SU-DHL-6 (cell line): ENCODE measurements around the gene PSKH1.

ENCODE experiments used
- H2AFZ ChIP-seq: fragments of 200-600 bp; sonication (generic); 2 replicates; pipeline ENCODE4 v1.6.1; 2014; ENCODE audit warnings: low read depth, mild to moderate bottlenecking, moderate library complexity, mixed read lengths, antibody characterized with exemption, low read length; ENCODE audit not compliant: severe bottlenecking
- H3F3A ChIP-seq: fragments of 200-600 bp; shearing (Covaris generic); 2 replicates; pipeline ENCODE4 v1.6.0; 2016; ENCODE audit warnings: antibody characterized with exemption, mild to moderate bottlenecking; ENCODE audit not compliant: insufficient read depth
- H3K27ac ChIP-seq: fragments of 200-600 bp; sonication (generic); 2 replicates; pipeline ENCODE4 v1.5.1; 2016; ENCODE audit warnings: low read depth, mild to moderate bottlenecking, low read length, moderate library complexity, mixed read lengths
- H3K27me3 ChIP-seq: fragments of 200-600 bp; sonication (generic), shearing (Covaris generic); 2 replicates; pipeline ENCODE4 v1.6.0; 2014; ENCODE audit warnings: mild to moderate bottlenecking, low read length
- H3K36me3 ChIP-seq: fragments of 200-600 bp; sonication (generic); 2 replicates; pipeline ENCODE4 v1.6.1; 2014; ENCODE audit warnings: mild to moderate bottlenecking, low read length, mixed read lengths
- H3K4me2 ChIP-seq: fragments of 300-600, 200-600 bp; shearing (Covaris generic), sonication (generic); 2 replicates; pipeline ENCODE4 v1.6.0; 2014; ENCODE audit warnings: low read length, low read depth, mild to moderate bottlenecking; ENCODE audit not compliant: poor library complexity, severe bottlenecking
- H3K4me3 ChIP-seq: fragments of 200-600 bp; sonication (generic); 2 replicates; pipeline ENCODE4 v1.5.1; 2014; ENCODE audit warnings: antibody characterized with exemption, low read length, mild to moderate bottlenecking, mixed read lengths; ENCODE audit not compliant: insufficient read depth, poor library complexity, severe bottlenecking
- H3K79me2 ChIP-seq: fragments of 200-600 bp; sonication (generic); 2 replicates; pipeline ENCODE4 v1.6.1; 2014; ENCODE audit warnings: mild to moderate bottlenecking, low read length, moderate library complexity; ENCODE audit not compliant: insufficient read depth
- H3K9ac ChIP-seq: fragments of 200-600 bp; sonication (generic); 2 replicates; pipeline ENCODE4 v1.7.0; 2014; ENCODE audit warnings: mild to moderate bottlenecking, low read length
- H3K9me2 ChIP-seq: fragments of 200-600 bp; sonication (generic); replicated peaks from 2 replicates; pipeline ENCODE4 v1.6.1; 2014; ENCODE audit warnings: low read length; ENCODE audit not compliant: insufficient read depth
- H3K9me3 ChIP-seq: fragments of 200-600 bp; sonication (generic); 2 replicates; pipeline ENCODE4 v1.6.1; 2014; ENCODE audit warnings: low read length, mixed read lengths; ENCODE audit not compliant: insufficient read depth
- H4K20me1 ChIP-seq: fragments of 200-600 bp; sonication (generic); 2 replicates; pipeline ENCODE4 v1.6.1; 2014; ENCODE audit warnings: low read depth, mild to moderate bottlenecking, antibody characterized with exemption, low read length, moderate library complexity, mixed read lengths
- EZH2phosphoT487 ChIP-seq: fragments of 200-600 bp; sonication (generic), shearing (Covaris generic); conservative IDR thresholded peaks from 2 replicates; pipeline ENCODE4 v1.6.1; 2018; ENCODE audit warnings: mild to moderate bottlenecking, antibody characterized with exemption, low read length, moderate library complexity, mixed read lengths
- TF ChIP-seq, protein P1 (sequence below): fragments of 200-600 bp; sonication (generic); IDR thresholded peaks from one replicate; pipeline ENCODE4 v1.5.1; 2017; ENCODE audit warnings: antibody characterized with exemption, mild to moderate bottlenecking, low read length, moderate library complexity; ENCODE audit not compliant: insufficient read depth, poor library complexity, severe bottlenecking

Gene PSKH1

DNA sequence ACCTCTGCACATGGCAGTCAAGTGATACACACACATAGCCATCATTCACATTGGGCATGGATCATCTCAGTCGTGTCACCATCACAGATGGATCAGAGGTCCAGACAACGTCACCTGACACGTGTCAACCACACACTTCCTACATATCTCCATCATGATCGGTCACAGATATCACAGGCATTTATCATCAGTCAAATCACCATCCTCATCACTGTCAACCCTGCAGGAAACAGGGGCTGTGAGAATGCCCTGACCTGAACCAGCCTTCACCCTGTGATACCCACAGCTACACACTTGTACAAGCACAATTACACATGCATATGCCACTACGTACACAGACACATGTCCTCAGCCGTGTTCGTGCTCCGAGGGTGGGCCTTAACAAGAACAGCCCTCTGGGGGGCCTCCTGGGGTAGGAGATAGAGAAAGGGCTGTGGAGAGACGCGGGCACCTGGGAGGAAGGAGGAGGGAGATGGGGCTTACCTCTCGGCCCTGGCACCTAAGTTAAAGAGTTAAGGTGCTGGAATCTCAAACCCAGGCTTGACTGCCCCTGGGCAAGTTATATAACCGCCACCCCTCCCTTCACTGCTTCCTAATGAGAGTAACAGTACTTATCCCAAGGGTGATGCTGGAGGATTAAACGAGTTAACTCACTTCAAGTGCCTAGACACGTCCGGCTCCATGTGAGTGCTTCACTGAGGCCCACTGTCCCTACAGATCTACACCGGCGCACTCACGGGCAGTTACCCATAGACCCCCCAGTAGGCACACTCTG, 74.3 kb downstream of the PSKH1 start:
- no peaks in the 10 kb centered on the region for H3K79me2 ChIP-seq
- peak overlapping the region; percentile 76 for H3K4me2 ChIP-seq
- no peaks in the 10 kb centered on the region for H3K27me3 ChIP-seq
- H2AFZ ChIP-seq = peak overlapping the region; percentile 70
- peak overlapping the region; percentile 61 for H3K4me3 ChIP-seq
- no peaks in the 10 kb centered on the region for H3F3A ChIP-seq
- H4K20me1 ChIP-seq = no peaks in the 10 kb centered on the region
- no peaks in the 10 kb centered on the region for H3K36me3 ChIP-seq
- peak overlapping the region; percentile 29 for H3K27ac ChIP-seq
- H3K9me2 ChIP-seq = no peaks in the 10 kb centered on the region
- TF ChIP-seq EZH2phosphoT487 = no peak
- TF ChIP-seq, protein P1, sequence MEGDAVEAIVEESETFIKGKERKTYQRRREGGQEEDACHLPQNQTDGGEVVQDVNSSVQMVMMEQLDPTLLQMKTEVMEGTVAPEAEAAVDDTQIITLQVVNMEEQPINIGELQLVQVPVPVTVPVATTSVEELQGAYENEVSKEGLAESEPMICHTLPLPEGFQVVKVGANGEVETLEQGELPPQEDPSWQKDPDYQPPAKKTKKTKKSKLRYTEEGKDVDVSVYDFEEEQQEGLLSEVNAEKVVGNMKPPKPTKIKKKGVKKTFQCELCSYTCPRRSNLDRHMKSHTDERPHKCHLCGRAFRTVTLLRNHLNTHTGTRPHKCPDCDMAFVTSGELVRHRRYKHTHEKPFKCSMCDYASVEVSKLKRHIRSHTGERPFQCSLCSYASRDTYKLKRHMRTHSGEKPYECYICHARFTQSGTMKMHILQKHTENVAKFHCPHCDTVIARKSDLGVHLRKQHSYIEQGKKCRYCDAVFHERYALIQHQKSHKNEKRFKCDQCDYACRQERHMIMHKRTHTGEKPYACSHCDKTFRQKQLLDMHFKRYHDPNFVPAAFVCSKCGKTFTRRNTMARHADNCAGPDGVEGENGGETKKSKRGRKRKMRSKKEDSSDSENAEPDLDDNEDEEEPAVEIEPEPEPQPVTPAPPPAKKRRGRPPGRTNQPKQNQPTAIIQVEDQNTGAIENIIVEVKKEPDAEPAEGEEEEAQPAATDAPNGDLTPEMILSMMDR = no peak
- H3K9ac ChIP-seq = peak overlapping the region; percentile 69
- no peaks in the 10 kb centered on the region for H3K9me3 ChIP-seq

DNA sequence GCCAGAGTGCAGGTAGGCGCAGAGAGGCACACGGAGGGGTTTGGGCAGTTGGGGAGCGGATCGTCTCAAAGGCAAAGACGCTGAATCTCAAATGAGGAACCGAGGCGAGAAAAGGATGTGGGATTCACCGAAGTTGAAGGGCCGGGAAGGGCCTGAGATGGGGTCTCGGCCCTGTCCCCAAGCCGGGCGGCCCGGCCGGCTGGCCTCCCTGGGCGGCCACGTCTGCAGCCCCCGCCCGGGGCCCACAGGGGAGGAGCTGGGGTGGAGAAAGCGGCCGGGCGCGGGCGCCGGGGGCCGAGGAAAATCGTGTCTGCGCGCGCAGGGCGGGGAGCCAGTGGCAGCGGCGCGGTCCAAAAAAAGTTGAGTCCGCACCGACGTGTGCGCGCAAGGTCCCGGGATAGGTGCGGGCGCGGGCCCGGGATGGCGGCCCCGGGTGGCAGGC, 74.9 kb downstream of the PSKH1 start:
- no peaks in the 10 kb centered on the region for H3K9me3 ChIP-seq
- no peaks in the 10 kb centered on the region for H3K27me3 ChIP-seq
- no peaks in the 10 kb centered on the region for H3K9me2 ChIP-seq
- peak overlapping the region; percentile 29 for H3K27ac ChIP-seq
- H3F3A ChIP-seq = no peaks in the 10 kb centered on the region
- H3K4me2 ChIP-seq = peak overlapping the region; percentile 76
- peak overlapping the region; percentile 70 for H2AFZ ChIP-seq
- H3K36me3 ChIP-seq = no peaks in the 10 kb centered on the region
- no peak for TF ChIP-seq EZH2phosphoT487
- TF ChIP-seq, protein P1 = no peak
- H3K79me2 ChIP-seq = no peaks in the 10 kb centered on the region
- peak overlapping the region; percentile 69 for H3K9ac ChIP-seq
- peak overlapping the region; percentile 61 for H3K4me3 ChIP-seq
- H4K20me1 ChIP-seq = no peaks in the 10 kb centered on the region

DNA sequence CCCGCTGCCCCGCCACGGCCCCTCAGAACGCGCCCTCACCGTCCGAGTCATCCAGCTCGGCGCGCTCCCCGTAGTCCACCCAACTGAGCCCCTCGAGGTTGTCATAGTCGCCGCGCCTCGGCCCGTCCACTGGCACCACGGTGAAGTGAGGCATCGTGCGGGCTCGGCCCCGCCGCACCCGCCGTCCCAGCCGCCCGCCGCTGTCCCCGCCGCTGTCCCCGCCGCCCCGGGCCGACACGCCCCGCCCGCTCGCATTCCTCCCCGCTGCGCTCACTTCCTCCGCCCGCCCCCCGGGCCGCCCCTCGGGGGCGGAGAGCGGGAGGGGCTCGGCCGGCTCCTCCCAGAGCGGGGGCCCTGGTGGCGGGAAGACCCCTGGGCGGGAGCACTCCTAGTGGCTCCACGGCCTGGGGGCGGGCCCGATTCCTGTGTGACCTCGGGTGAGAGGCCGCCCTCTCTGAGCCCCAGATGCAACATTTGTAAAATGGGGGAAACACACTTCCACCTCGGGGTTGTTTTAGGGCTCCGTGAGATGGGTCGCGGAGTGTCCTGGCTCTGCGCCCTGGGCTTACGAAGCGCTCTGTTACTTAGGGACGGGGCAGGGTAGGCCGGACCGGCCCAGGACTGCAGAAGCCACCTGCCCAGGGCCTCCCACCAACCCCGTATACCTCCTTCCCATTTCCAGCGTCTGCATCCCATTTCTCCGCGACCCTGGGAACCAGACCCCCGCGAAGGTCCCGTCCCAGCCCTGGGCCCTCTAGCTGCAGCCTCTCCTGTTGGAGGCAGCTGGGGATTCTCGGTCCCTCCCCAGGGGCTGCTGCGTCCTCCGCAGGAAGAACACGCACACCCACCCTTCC, 75.6 kb downstream of the PSKH1 start, which contains the start of gene SLC12A4:
SLC12A4 (minus strand) TSS at position 238 of the 854 bp plus-strand sequence; CDS start at position 154, 84 bp downstream.
- H3K36me3 ChIP-seq = no peaks in the 10 kb centered on the region
- peak within 1 kb of the TSS; percentile 76 for H3K4me2 ChIP-seq
- H3K79me2 ChIP-seq = no peaks in the 10 kb centered on the region
- peak within 1 kb of the TSS; percentile 91 for H2AFZ ChIP-seq
- no peak for TF ChIP-seq EZH2phosphoT487
- H3F3A ChIP-seq = no peaks in the 10 kb centered on the region
- H3K4me3 ChIP-seq = peak within 1 kb of the TSS; percentile 61
- peak within 1 kb of the TSS; percentile 69 for H3K9ac ChIP-seq
- H3K27ac ChIP-seq = peak within 1 kb of the TSS; percentile 29
- no peaks in the 10 kb centered on the region for H4K20me1 ChIP-seq
- no peaks in the 10 kb centered on the region for H3K9me3 ChIP-seq
- no peaks in the 10 kb centered on the region for H3K9me2 ChIP-seq
- no peaks in the 10 kb centered on the region for H3K27me3 ChIP-seq
